ENCODE measurements around the gene ADGRG1. TPM values are rescaled to one million over a fixed set of nuclear protein-coding genes. Genes with fewer than 3 reads are reported as not detected.

ADGRG1 gene
- total RNA-seq, 4 donors from 2014 or later, result 6.5 to 87.0 (median 7.8) TPM

- intact Hi-C loops (cut with DNase I; ENCODE audit: low total_unique reads), result no loop called here
- H3K27me3 ChIP-seq, result no peaks in the 10 kb centered on the region
- H3K4me1 ChIP-seq, result no peaks in the 10 kb centered on the region
- DNase-seq, result no peak
- no peak overlapping the region for H3K4me3 ChIP-seq
- TF ChIP-seq, protein P1, sequence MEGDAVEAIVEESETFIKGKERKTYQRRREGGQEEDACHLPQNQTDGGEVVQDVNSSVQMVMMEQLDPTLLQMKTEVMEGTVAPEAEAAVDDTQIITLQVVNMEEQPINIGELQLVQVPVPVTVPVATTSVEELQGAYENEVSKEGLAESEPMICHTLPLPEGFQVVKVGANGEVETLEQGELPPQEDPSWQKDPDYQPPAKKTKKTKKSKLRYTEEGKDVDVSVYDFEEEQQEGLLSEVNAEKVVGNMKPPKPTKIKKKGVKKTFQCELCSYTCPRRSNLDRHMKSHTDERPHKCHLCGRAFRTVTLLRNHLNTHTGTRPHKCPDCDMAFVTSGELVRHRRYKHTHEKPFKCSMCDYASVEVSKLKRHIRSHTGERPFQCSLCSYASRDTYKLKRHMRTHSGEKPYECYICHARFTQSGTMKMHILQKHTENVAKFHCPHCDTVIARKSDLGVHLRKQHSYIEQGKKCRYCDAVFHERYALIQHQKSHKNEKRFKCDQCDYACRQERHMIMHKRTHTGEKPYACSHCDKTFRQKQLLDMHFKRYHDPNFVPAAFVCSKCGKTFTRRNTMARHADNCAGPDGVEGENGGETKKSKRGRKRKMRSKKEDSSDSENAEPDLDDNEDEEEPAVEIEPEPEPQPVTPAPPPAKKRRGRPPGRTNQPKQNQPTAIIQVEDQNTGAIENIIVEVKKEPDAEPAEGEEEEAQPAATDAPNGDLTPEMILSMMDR (IDR thresholded peaks at IDR 0.05), result no peak
- TF ChIP-seq POLR2A (IDR thresholded peaks at IDR 0.05), result no peak
- H3K27ac ChIP-seq, result no peak overlapping the region
- no peaks in the 10 kb centered on the region for H3K36me3 ChIP-seq
- no peaks in the 10 kb centered on the region for H3K9me3 ChIP-seq
Measured at GRCh38 chr16:57704011-57704904, 75.8 kb downstream of the ADGRG1 start.

DNA sequence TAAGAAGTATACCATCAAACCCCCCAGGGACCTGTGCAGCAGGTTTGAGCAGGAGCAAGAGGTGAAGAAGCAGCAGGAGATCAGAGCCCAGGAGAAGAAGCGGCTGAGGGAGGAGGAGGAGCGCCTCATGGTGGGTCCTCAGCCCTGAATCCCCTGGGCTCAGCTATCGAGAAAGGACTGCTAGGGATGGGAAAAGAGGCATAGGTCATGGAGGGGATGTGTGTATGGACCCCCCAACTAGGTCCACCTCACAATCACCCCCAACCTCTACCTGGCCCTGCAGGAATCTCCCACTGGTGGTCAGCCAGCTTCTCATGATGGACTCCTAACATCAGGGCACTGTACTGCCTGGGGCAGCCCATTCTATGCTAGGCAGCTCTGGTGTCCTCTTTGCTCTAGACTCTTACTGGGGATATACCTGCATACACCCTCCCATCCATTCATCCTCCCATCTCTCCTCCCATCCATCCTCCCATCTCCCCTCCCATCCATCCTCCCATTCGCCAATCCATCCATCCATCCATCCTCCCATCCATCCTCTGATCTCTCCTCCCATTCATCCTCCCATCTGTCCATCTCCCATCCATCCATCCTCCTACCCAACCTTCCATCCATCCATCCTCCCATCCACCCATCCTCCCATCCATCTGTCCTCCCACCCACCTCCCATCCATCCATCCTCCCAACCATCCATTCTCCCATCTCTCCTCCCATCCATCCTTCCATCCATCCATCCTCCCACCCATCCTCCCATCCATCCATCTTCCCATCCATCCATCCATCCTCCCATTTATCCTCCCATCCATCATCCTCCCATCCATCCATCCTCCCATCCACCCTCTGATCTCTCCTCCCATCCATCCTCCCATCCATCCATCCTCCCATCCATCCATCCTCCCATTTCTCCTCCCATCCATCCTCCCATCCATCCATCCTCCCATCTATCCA lies 76.7 kb downstream of the ADGRG1 start:
- Histone ChIP-seq H3K36me3 (no peaks in the 10 kb centered on the region), H3K4me3 (no peak overlapping the region), H3K27ac (no peak overlapping the region), H3K27me3 (no peaks in the 10 kb centered on the region), H3K4me1 (no peaks in the 10 kb centered on the region), H3K9me3 (no peaks in the 10 kb centered on the region)
- no peak for TF ChIP-seq POLR2A (IDR thresholded peaks at IDR 0.05)
- TF ChIP-seq, protein P1 (IDR thresholded peaks at IDR 0.05), result no peak
- intact Hi-C loops (cut with DNase I; ENCODE audit: low total_unique reads), result no loop called here
- no peak for DNase-seq

- Histone ChIP-seq H3K36me3 (no peaks in the 10 kb centered on the region), H3K27me3 (no peaks in the 10 kb centered on the region), H3K4me3 (no peak overlapping the region), H3K4me1 (no peaks in the 10 kb centered on the region), H3K9me3 (no peaks in the 10 kb centered on the region), H3K27ac (no peak overlapping the region)
- intact Hi-C loops (cut with DNase I; ENCODE audit: low total_unique reads), result no loop called here
- no peak for DNase-seq
- no peak for TF ChIP-seq POLR2A (IDR thresholded peaks at IDR 0.05)
- TF ChIP-seq, protein P1 (IDR thresholded peaks at IDR 0.05), result no peak
Measured at GRCh38 chr16:57706717-57707116, 78.3 kb downstream of the ADGRG1 start.

GRCh38 chr16:57707331-57707730 lies 78.9 kb downstream of the ADGRG1 start:
- no peaks in the 10 kb centered on the region for H3K27me3 ChIP-seq
- H3K36me3 ChIP-seq, result no peaks in the 10 kb centered on the region
- H3K4me1 ChIP-seq, result no peaks in the 10 kb centered on the region
- no peaks in the 10 kb centered on the region for H3K9me3 ChIP-seq
- DNase-seq, result no peak
- no peak overlapping the region for H3K4me3 ChIP-seq
- TF ChIP-seq POLR2A (IDR thresholded peaks at IDR 0.05), result no peak
- TF ChIP-seq, protein P1 (IDR thresholded peaks at IDR 0.05), result no peak
- intact Hi-C loops (cut with DNase I; ENCODE audit: low total_unique reads), result no loop called here
- no peak overlapping the region for H3K27ac ChIP-seq

Data from uterus (tissue), 4 donors.